Testis (tissue), 3 donors: ENCODE data around the gene DCN. TPM values are rescaled to one million over a fixed set of nuclear protein-coding genes. Genes with fewer than 3 reads are reported as not detected.
A peak's percentile ranks its signal among the peaks of the same experiment; 100 is the strongest.

Experiments
- DNase-seq: peaks from one replicate; pipeline ENCODE4 v3.0.0-alpha.2; 2019
- H3K27ac ChIP-seq, 2 donors: fragments of 200-600 bp; sonication (generic); one replicate each; pipeline ENCODE4 v1.5.1; 2019
- H3K27me3 ChIP-seq: fragments of 200-600 bp; sonication (generic); one replicate; pipeline ENCODE4 v1.5.1; 2019
- H3K36me3 ChIP-seq: fragments of 200-600 bp; sonication (generic); one replicate; pipeline ENCODE4 v1.5.1; 2017; ENCODE audit warnings: low read depth; ENCODE audit errors: missing control alignments
- H3K4me1 ChIP-seq: fragments of 200-600 bp; sonication (generic); one replicate; pipeline ENCODE4 v1.5.1; 2019
- H3K4me3 ChIP-seq, 2 donors: fragments of 200-600 bp; sonication (generic); one replicate each; pipeline ENCODE4 v1.5.1; 2017 to 2019
- H3K9me3 ChIP-seq: fragments of 200-600 bp; sonication (generic); one replicate; pipeline ENCODE4 v1.5.1; 2017
- CTCF ChIP-seq, 3 experiments: fragments of 450-650 bp in 2 of 3; fragments of 200-600 bp in 1 of 3; sonication (generic) in 1 of 3; IDR thresholded peaks; one replicate each; pipeline ENCODE4 v1.5.1; 2016 to 2019; ENCODE audit warnings: antibody characterized with exemption in 3 of 3, mild to moderate bottlenecking in 2 of 3, moderate library complexity in 1 of 3
- POLR2A ChIP-seq: fragments of 450-650 bp; IDR thresholded peaks from one replicate; pipeline ENCODE4 v1.6.1; 2017; ENCODE audit warnings: antibody characterized with exemption, mild to moderate bottlenecking, moderate library complexity
- WGBS, 2 donors: methylation state at CpG; one replicate each; pipeline ENCODE4 v1.1.5; 2018; 5-methylcytosine and 5-hydroxymethylcytosine counted together
- intact Hi-C: fragments of 100-400 bp; cut with DNase I; formaldehyde crosslinking; loops from one replicate; pipeline ENCODE4 v1.15.1; 2023; ENCODE audit warnings: low total_unique reads
- polyA plus RNA-seq: library from polyadenylated mRNA; stranded (reverse); fragments of 350-450 nt; fragmentation: Illumina TruSeq; extraction: RNeasy Lipid Tissue Mini Kit (QIAGEN cat#74804); gene quantifications from one replicate; pipeline ENCODE4 v1.2.3, GENCODE V29; 2014; ENCODE audit warnings: low read depth, low replicate concordance; ENCODE audit not compliant: insufficient read depth
- total RNA-seq, 2 donors: library from RNA; depleted of rRNA; stranded (reverse); fragments of >200 nt; gene quantifications; one replicate each; pipeline ENCODE4 v1.2.3, GENCODE V29; 2016

DCN gene
- total and polyA plus RNA-seq, 3 donors from 2014 or later = 144 to 1,453 (median 329) TPM

- intact Hi-C loops = no loop called here
- Histone ChIP-seq H3K9me3 (no peaks in the 10 kb centered on the region), H3K27me3 (no peaks in the 10 kb centered on the region), H3K27ac (peak overlapping the region; percentile 83 to 90), H3K4me1 (no peaks in the 10 kb centered on the region), H3K36me3 (no peaks in the 10 kb centered on the region), H3K4me3 (peak overlapping the region; percentile 25 to 36)
- TF ChIP-seq POLR2A (no peak), CTCF (IDR thresholded peaks at IDR 0.05) (no peak)
- WGBS, 2 donors = 50 to 64% methylated on average over 1 of the region's 1 CpG
- DNase-seq = no peak
These were observed 3.8 kb downstream of the DCN start for GRCh38 chr12:91178781-91179180.

GRCh38 chr12:91178139-91178561 is 4.5 kb downstream of the DCN start:
- intact Hi-C loops = no loop called here
- WGBS, 2 donors = 26 to 29% methylated on average over 7 of the region's 7 CpGs
- Histone ChIP-seq H3K27me3 (no peaks in the 10 kb centered on the region), H3K4me3 (peak overlapping the region; percentile 25 to 36), H3K4me1 (no peaks in the 10 kb centered on the region), H3K36me3 (no peaks in the 10 kb centered on the region), H3K9me3 (no peaks in the 10 kb centered on the region), H3K27ac (peak overlapping the region; percentile 83 to 90)
- TF ChIP-seq POLR2A = no peak
- TF ChIP-seq CTCF (IDR thresholded peaks at IDR 0.05) = peak; percentile 16 to 39 (median 21)
- no peak for DNase-seq

GRCh38 chr12:91177381-91177780 is 5.2 kb downstream of the DCN start:
- 75 to 90% methylated on average over 1 of the region's 1 CpG for WGBS, 2 donors
- H3K27ac ChIP-seq = peak overlapping the region; percentile 83 to 90
- H3K4me3 ChIP-seq = peak overlapping the region in 1 of 2 donors; percentile 36

GRCh38 chr12:91176915-91177314 is 5.7 kb downstream of the DCN start:
- 75 to 81% methylated on average over 3 of the region's 3 CpGs for WGBS, 2 donors

More at GRCh38 chr12:91177381-91177780, 5.2 kb downstream of the DCN start:
- no peaks in the 10 kb centered on the region for H3K27me3 ChIP-seq
- H3K36me3 ChIP-seq = no peaks in the 10 kb centered on the region
- H3K4me1 ChIP-seq = no peaks in the 10 kb centered on the region
- intact Hi-C loops = no loop called here
- no peaks in the 10 kb centered on the region for H3K9me3 ChIP-seq
- no peak for TF ChIP-seq POLR2A
- TF ChIP-seq CTCF (IDR thresholded peaks at IDR 0.05) = no peak
- DNase-seq = no peak

More at GRCh38 chr12:91176915-91177314, 5.7 kb downstream of the DCN start:
- H3K9me3 ChIP-seq = no peaks in the 10 kb centered on the region
- no peak for TF ChIP-seq CTCF (IDR thresholded peaks at IDR 0.05)
- no peak for TF ChIP-seq POLR2A
- no peaks in the 10 kb centered on the region for H3K4me1 ChIP-seq
- no peaks in the 10 kb centered on the region for H3K27me3 ChIP-seq
- intact Hi-C loops = no loop called here
- no peak for DNase-seq
- peak overlapping the region; percentile 21 to 36 for H3K4me3 ChIP-seq
- H3K36me3 ChIP-seq = no peaks in the 10 kb centered on the region
- peak overlapping the region; percentile 83 to 90 for H3K27ac ChIP-seq
